22Rv1 (cell line): ENCODE data around the gene CYTL1.

Experiments used
- CTCF ChIP-seq: fragments of 450-650 bp; IDR thresholded peaks from 2 replicates; pipeline ENCODE4 v1.5.1; 2017; ENCODE audit warnings: mild to moderate bottlenecking
- ZFX ChIP-seq: fragments of 450-650 bp; IDR thresholded peaks from 2 replicates; pipeline ENCODE4 v1.6.1; 2017; ENCODE audit warnings: antibody characterized with exemption, borderline replicate concordance

- TF ChIP-seq CTCF (no peak), ZFX (no peak)
Measured at GRCh38 chr4:5054532-5054931, 35.3 kb upstream of the CYTL1 start.
